ENCODE results near the gene STN1.
"Not testable (repeated sequence)": the region's sequence is repeated elsewhere in the genome, so short reads cannot be mapped to it uniquely, and the experiment has no call there.

The STN1 gene

DNA sequence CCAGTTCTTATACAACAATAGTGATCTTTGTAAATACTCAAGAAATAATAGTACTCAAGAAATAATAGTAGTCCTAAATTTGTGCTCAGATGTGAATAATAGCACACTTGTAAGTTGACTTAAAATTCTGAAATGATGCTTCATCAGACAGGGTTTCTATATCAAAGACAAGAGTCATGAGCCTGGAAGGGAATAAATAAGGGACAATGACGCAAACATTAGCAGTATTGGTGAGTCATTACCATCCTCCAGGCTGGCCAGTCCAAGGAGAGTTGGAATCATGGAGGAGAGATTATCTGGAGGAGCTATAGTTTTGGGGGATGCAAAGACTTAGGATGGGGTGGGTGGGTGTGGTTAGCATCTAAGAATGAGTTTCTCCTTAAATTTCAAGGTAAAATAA lies 56.5 kb downstream of the STN1 start:
- no peak for DNase-seq (ENCODE audit: low read depth)

- peak; percentile 31 for DNase-seq (ENCODE audit: low read depth)
Observed at GRCh38 chr10:103859161-103860086, 58.6 kb downstream of the STN1 start.

- no peak for DNase-seq (ENCODE audit: low read depth)
Observed at GRCh38 chr10:103858360-103858759, 59.6 kb downstream of the STN1 start.

DNA sequence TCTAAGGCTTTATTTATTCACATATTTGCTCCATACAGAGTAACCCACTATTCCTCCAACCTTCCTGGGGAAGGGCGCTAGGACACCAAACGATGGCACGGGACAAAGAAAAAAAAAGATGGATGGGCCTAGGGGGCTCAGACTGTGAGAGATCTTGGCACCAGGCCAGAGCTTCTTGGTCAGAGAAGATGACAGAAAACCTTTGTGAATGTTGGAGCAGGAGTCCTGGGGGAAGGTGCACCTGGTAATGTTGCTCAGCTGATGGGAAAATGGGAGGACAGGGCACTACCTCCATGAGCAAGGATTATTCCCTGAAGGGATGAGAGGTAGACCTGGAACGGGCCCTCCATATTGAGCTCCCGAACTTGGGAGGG lies 61.2 kb downstream of the STN1 start:
- DNase-seq (ENCODE audit: low read depth) = no peak

GRCh38 chr10:103855852-103856796 lies 61.9 kb downstream of the STN1 start:
- DNase-seq (ENCODE audit: low read depth) = no peak

DNA sequence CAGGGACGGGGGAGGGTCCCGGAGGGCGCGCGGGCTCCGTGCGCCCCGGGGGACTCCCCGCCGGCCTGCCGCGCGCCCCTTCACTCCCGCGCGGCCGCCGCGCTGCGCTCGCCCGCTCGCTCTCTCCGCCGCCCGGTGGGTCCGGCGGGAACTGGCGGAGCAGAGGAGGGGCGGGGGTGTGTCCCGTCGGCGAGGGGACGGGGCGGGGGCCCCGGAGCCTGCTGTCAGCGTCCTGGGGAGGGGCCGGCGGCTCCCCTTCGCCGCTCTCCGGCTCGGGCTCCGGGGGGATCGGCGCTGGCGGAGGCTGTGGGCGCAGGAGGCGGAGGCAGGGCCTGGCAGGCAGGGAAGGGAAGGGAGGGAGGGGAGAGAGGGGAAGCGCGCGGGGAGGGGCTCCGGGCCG lies 62.6 kb downstream of the STN1 start, which contains the start of gene SH3PXD2A:
Gene SH3PXD2A, minus strand, starts transcription at position 153 of the 400 bp plus-strand sequence. CDS start 310 bp downstream, outside the sequence.
- no peak for DNase-seq (ENCODE audit: low read depth)

GRCh38 chr10:103854686-103855391 lies 63.1 kb downstream of the STN1 start:
- no peak for DNase-seq (ENCODE audit: low read depth)

DNA sequence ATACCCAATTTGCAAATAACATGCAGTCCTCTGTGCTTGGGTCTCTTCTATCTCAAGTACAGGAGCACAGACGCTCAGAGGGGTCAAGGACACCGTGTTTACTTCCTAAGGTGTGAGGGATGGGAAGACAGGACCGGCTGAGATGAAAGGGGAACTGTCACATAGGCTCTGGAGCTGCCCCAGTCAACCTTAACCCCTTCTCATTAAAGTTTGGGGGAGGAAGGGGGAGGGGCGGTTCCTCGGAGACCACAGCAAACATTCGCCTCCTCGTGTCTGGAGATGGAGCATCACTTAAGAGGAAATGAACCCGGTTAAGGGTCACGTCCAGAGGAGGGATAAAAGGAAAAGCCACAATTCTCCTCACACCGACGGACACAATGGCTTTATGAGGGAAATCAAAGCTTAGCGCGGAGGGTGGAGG lies 63.7 kb downstream of the STN1 start:
- no peak for DNase-seq (ENCODE audit: low read depth)

DNA sequence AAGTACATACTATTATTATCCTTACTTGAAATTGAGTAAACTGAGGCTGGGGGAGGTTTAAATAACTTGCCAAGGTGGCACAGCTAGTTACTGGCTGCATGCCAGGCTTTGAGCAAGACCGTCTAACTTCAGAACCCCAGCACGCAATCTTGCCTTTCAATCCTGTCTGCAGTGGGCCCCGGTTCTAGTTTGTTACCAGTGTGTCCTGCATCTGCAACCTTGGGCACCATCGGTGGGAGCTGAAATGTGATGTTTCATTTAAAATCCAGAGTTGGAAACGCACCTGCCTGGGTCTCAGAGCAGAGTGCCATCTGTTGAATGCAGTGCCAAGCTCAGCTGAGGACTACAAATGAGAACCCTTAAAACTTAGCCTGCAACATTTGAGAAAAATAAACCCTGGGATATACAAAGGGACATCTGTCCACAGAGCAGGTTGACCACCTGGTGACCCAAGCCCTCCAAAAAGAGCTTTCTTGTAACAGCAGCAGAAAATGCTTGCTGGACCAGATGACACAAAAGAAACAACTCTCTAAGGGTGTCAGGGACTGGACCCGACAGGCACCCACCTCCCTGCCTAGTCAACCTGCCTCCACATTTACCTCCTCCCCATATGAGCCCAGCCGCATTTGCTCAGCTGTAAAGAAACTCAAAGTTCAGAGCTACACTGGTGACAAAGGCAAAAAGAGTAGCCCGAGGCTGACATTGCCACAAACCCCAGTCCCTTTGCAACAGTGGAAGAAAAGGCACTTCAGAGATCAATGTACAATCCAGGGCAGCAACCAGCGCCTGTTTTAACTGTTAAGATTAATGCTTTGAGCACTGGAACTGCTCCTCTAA lies 64.3 kb downstream of the STN1 start:
- no peak for DNase-seq (ENCODE audit: low read depth)

- DNase-seq (ENCODE audit: low read depth) = no peak
Observed at GRCh38 chr10:103852856-103853255, 65.1 kb downstream of the STN1 start.

DNA sequence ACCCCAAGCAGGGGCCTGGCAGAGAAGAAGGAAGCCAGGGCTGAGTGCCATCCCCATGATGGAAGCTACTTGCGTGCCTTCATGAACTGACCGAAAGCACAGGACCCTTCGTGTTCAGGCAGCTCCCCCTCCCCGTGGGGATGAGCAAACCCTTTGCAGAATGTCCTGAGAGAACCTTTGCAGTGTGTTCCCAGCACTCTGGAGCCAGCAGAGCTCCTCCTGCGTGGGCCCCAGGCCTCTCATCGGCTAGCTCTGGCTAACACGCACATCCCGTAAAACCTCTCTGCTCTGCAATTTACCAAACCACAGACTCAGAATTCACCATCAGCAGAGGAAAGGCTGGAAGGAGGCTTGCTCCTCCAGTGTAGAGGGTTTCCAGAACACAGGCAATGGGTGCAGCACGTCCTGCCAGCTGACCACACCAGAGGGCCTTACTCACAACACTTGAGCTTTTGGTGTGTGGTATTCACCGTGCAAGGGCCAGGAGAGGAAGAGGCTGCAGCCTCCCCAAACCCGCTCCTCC lies 65.7 kb downstream of the STN1 start:
- DNase-seq (ENCODE audit: low read depth) = no peak

- DNase-seq (ENCODE audit: low read depth) = no peak
Observed at GRCh38 chr10:103851261-103851660, 66.7 kb downstream of the STN1 start.

GRCh38 chr10:103850572-103850895 lies 67.5 kb downstream of the STN1 start:
- no peak for DNase-seq (ENCODE audit: low read depth)

DNA sequence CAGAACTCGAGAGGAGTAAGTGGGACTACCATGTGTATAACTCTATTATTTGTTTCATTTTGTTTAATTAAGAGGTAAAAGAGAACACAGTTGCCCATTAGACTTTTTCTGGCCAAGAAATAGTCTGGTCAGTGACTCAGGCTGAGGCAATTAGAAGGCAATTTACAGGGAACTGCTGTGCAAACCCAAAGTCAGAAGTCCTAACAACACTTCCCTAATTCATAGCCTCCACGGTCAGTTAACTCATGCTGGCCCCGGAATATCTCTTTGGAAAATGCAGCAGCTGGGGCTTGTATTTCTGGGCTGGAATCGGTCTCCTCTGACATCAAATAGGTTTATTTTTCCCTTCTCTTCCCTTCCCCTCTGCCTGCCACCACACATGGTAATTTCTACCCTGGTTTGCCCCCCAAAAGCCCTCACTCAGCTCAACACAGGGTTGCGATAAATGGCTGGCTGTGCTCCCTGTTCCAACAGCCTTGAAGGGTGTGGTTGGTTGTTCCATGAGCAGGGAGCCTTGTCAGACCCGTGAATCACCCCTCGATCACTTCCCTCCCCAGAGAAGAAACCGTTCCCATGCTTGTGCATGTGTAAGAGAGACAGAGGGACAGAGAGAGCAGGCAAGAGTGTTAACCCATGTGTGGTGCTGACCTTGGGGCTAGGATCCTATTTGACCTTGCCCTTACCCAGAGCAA lies 68.0 kb downstream of the STN1 start:
- no peak for DNase-seq (ENCODE audit: low read depth)

- DNase-seq (ENCODE audit: low read depth) = no peak
Observed at GRCh38 chr10:103849212-103849877, 68.6 kb downstream of the STN1 start.

GRCh38 chr10:103847909-103848468 lies 70.0 kb downstream of the STN1 start:
- no peak for DNase-seq (ENCODE audit: low read depth)

DNA sequence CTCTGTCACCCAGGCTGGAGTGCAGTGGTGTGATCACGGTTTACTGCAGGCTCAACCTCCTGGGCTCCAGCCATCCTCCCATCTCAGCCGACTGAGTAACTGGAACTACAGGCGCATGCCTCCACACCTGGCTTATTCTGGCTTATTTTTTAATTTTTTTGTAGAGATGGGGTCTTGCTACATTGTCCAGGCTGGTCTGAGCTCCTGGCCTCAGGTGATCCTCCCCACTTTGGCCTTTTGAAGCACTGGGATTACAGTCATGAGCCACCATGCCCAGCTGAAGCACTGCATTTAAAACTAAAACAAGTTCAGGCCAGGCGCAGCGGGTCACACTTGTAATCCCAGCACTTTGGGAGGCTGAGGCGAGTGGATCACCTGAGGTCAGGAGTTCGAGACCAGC lies 70.6 kb downstream of the STN1 start:
- no peak for DNase-seq (ENCODE audit: low read depth)

- DNase-seq (ENCODE audit: low read depth) = peak; percentile 4
Observed at GRCh38 chr10:103845972-103846371, 72.0 kb downstream of the STN1 start.

DNA sequence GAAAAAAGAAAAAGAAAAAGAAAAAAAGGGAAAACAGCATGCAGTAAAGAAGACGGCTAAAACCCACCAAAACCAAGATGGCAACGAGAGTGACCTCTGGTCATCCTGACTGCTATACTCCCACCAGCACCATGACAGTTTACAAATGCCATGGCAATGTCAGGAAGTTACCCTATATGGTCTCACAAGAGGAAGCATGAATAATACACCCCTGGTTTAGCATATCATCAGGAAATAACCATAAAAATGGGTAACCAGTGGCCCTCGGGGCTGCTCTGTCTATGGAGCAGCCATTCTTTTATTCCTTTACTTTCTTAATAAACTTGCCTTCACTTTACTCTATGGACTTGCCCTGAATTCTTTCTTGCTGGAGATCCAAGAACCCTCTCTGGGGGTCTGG lies 72.6 kb downstream of the STN1 start:
- DNase-seq (ENCODE audit: low read depth) = not testable (repeated sequence)

All from stimulated activated CD8-positive, alpha-beta memory T cell treated with anti-CD3 and anti-CD28 coated beads, Interleukin-15, amount 100 ng/mL, for 1 hour (primary cell).